ENCODE results near the gene DSTN.

The DSTN gene

GRCh38 chr20:17537959-17538358 lies 31.9 kb upstream of the DSTN start:
- TF ChIP-seq CTCF (conservative IDR thresholded peaks at IDR 0.05; ENCODE audit: low read depth, low read length), result no peak
- no peak overlapping the region for H3K4me3 ChIP-seq (ENCODE audit: low read length)
- DNase-seq (ENCODE audit: low read depth), result no peak

GRCh38 chr20:17538517-17539170 lies 31.2 kb upstream of the DSTN start:
- no peak overlapping the region for H3K4me3 ChIP-seq (ENCODE audit: low read length)
- no peak for DNase-seq (ENCODE audit: low read depth)
- TF ChIP-seq CTCF (conservative IDR thresholded peaks at IDR 0.05; ENCODE audit: low read depth, low read length), result no peak

GRCh38 chr20:17541596-17541995 lies 28.3 kb upstream of the DSTN start:
- no peak for TF ChIP-seq CTCF (conservative IDR thresholded peaks at IDR 0.05; ENCODE audit: low read depth, low read length)
- no peak for DNase-seq (ENCODE audit: low read depth)
- H3K4me3 ChIP-seq (ENCODE audit: low read length), result no peak overlapping the region

- no peak overlapping the region for H3K4me3 ChIP-seq (ENCODE audit: low read length)
- DNase-seq (ENCODE audit: low read depth), result no peak
- TF ChIP-seq CTCF (conservative IDR thresholded peaks at IDR 0.05; ENCODE audit: low read depth, low read length), result no peak
Observed at GRCh38 chr20:17541996-17542395, 27.9 kb upstream of the DSTN start.

GRCh38 chr20:17542481-17542880 lies 27.4 kb upstream of the DSTN start:
- DNase-seq (ENCODE audit: low read depth), result no peak
- no peak for TF ChIP-seq CTCF (conservative IDR thresholded peaks at IDR 0.05; ENCODE audit: low read depth, low read length)
- no peak overlapping the region for H3K4me3 ChIP-seq (ENCODE audit: low read length)

GRCh38 chr20:17542993-17543412 lies 26.9 kb upstream of the DSTN start:
- DNase-seq (ENCODE audit: low read depth), result no peak
- no peak overlapping the region for H3K4me3 ChIP-seq (ENCODE audit: low read length)
- no peak for TF ChIP-seq CTCF (conservative IDR thresholded peaks at IDR 0.05; ENCODE audit: low read depth, low read length)

GRCh38 chr20:17543531-17544131 lies 26.2 kb upstream of the DSTN start:
- DNase-seq (ENCODE audit: low read depth), result no peak
- no peak for TF ChIP-seq CTCF (conservative IDR thresholded peaks at IDR 0.05; ENCODE audit: low read depth, low read length)
- no peak overlapping the region for H3K4me3 ChIP-seq (ENCODE audit: low read length)
